ENCODE data around the gene GAS7. TPM values are rescaled to one million over a fixed set of nuclear protein-coding genes. Genes with fewer than 3 reads are reported as not detected.

Gene GAS7
- total and polyA plus RNA-seq, 10 of the 15 experiments (the other 5 are each of a cell fraction or from before 2014, with no cell fraction given), result 2.3 to 53.4 (median 24.0) TPM

GRCh38 chr17:10162096-10162495 is 36.3 kb downstream of the GAS7 start:
- FAIRE-seq (no peak), ATAC-seq (peak; percentile 83), DNase-seq (ENCODE audit: low read depth, low spot score) (no peak)
- Histone ChIP-seq H3K4me2 (ENCODE audit: control insufficient read depth, insufficient read depth) (no peak overlapping the region), H3K4me1 (ENCODE audit: control insufficient read depth, insufficient read depth, low read length) (peaks cover 7% of the 10 kb centered on the region), H3K9me3 (replicated peaks; ENCODE audit: control insufficient read depth, insufficient read depth, low read length) (no peaks in the 10 kb centered on the region), H3K4me3 (no peak overlapping the region), H3K9ac (ENCODE audit: control insufficient read depth, insufficient read depth, low read length) (no peak overlapping the region), H3K27ac (ENCODE audit: control insufficient read depth, insufficient read depth) (no peak overlapping the region), H3K27me3 (replicated peaks in 1 of 2; ENCODE audit: control insufficient read depth in 2 of 2, insufficient read depth in 2 of 2, low read length in 1 of 2) (no peaks in the 10 kb centered on the region), H3K79me2 (ENCODE audit: control insufficient read depth, insufficient read depth, low read length) (no peaks in the 10 kb centered on the region), H4K20me1 (ENCODE audit: control insufficient read depth, insufficient read depth) (no peaks in the 10 kb centered on the region), H2AFZ (ENCODE audit: control insufficient read depth, low read depth, low read length) (peak overlapping the region; percentile 11; the same call in 1 of the 2 replicates), H3K36me3 (ENCODE audit: control insufficient read depth in 2 of 2, insufficient read depth in 2 of 2, low read length in 1 of 2) (no peaks in the 10 kb centered on the region)
- 6% methylated on average over 5 of the region's 5 CpGs for WGBS (ENCODE audit: insufficient coverage, insufficient replicate concordance, low lambda C conversion rate, missing lambda C conversion rate)
- in situ Hi-C loops (cut with MboI) (no loop called here), intact Hi-C loops (cut with micrococcal nuclease; ENCODE audit: unreplicated experiment) (no loop called here)
- no TSS peak for BruUV-seq (replicated peaks)
- ChIA-PET POLR2A (interaction anchor here (0.7 kb wide), 1 partner anchor 218 kb away, joined by 4 read pairs; no protein-coding TSS in a partner anchor), CTCF (interaction anchor here (0.5 to 1.0 kb wide), 2 partner anchors 168 to 1999 kb away, joined by 3 to 5 read pairs; no protein-coding TSS in a partner anchor), SMC1A (ENCODE audit: uncharacterized antibody, unreplicated experiment) (no interaction called here), RAD21 (ENCODE audit: unreplicated experiment) (no interaction called here)
- no peak for TF ChIP-seq CUX1 (IDR thresholded peaks at IDR 0.05; ENCODE audit: insufficient replicate concordance, low read depth, low read length)
- no peak for TF ChIP-seq ZNF384 (IDR thresholded peaks at IDR 0.05; ENCODE audit: borderline replicate concordance, low read depth, low read length)
- TF ChIP-seq RELA (IDR thresholded peaks at IDR 0.05; ENCODE audit: borderline replicate concordance, partially characterized antibody), result no peak
- no peak for TF ChIP-seq BMI1 (IDR thresholded peaks at IDR 0.05; ENCODE audit: borderline replicate concordance)
- TF ChIP-seq NR2C2 (IDR thresholded peaks at IDR 0.05; ENCODE audit: borderline replicate concordance, control insufficient read depth, insufficient read length, low read depth), result no peak
- TF ChIP-seq DPF2 (IDR thresholded peaks at IDR 0.05), result no peak
- no peak for TF ChIP-seq JUNB (IDR thresholded peaks at IDR 0.05)
- TF ChIP-seq GABPA (IDR thresholded peaks at IDR 0.05; ENCODE audit: low read depth), result no peak
- TF ChIP-seq BHLHE40 (IDR thresholded peaks at IDR 0.05; ENCODE audit: borderline replicate concordance in 1 of 2, low read depth in 2 of 2, low read length in 1 of 2), result peak in 1 of 2 experiments; percentile 44; a peak in 1 of 4 replicates
- no peak for TF ChIP-seq POLR2A (IDR thresholded peaks at IDR 0.05; ENCODE audit: low read depth, low read length)
- no peak for TF ChIP-seq CHD2 (IDR thresholded peaks at IDR 0.05; ENCODE audit: borderline replicate concordance, low read depth, low read length)
- no peak for TF ChIP-seq CHD1 (IDR thresholded peaks at IDR 0.05; ENCODE audit: low read depth, low read length)
- no peak for TF ChIP-seq ATF7 (IDR thresholded peaks at IDR 0.05; ENCODE audit: low read depth)
- no peak for TF ChIP-seq ZNF217 (IDR thresholded peaks at IDR 0.05)
- no peak for TF ChIP-seq SMAD1 (IDR thresholded peaks at IDR 0.05; ENCODE audit: low read depth, partially characterized antibody)
- TF ChIP-seq RELB (IDR thresholded peaks at IDR 0.05; ENCODE audit: low read depth), result peak; percentile 38; the same call in 1 of the 2 replicates
- TF ChIP-seq GATAD2B (conservative IDR thresholded peaks at IDR 0.05; ENCODE audit: low read depth), result no peak
- TF ChIP-seq IKZF2 (IDR thresholded peaks at IDR 0.05), result peak in 1 of 2 experiments; percentile 37; a peak in 1 of 4 replicates
